Activated CD8-positive, alpha-beta memory T cell treated with anti-CD3 and anti-CD28 coated beads, Interleukin-2, amount 10 ng/mL, durations not matched to agents 7 days and 5 days (primary cell): Measurements from ENCODE around the gene DMXL1. TPM values are rescaled to one million over a fixed set of nuclear protein-coding genes. Genes with fewer than 3 reads are reported as not detected.
"Not testable (repeated sequence)": the region's sequence is repeated elsewhere in the genome, so short reads cannot be mapped to it uniquely, and the experiment has no call there.

Experiments
- ATAC-seq: fragments of 150-1000 bp; cut with Tn5 transposase; one replicate; pipeline ENCODE4 v1.10.0; 2021; ENCODE audit warnings: moderate library complexity
- CTCF ChIA-PET: fragments of 350-600 bp; sonication (Branson Sonifier 250); formaldehyde crosslinking; loops from one replicate; lab custom pipeline; 2021; ENCODE audit warnings: antibody characterized with exemption; lab: Charles Lee
- DNase-seq: peaks from one replicate; pipeline ENCODE4 v3.0.0-alpha.2; 2020
- H3K27ac Mint-ChIP-seq: one replicate; pipeline ENCODE4 v1.8.0; 2021; ENCODE audit warnings: mild to moderate bottlenecking, mixed read lengths
- H3K27me3 Mint-ChIP-seq: one replicate; pipeline ENCODE4 v1.8.0; 2021; ENCODE audit warnings: mixed read lengths
- H3K36me3 Mint-ChIP-seq: one replicate; pipeline ENCODE4 v1.8.0; 2021; ENCODE audit warnings: mild to moderate bottlenecking, mixed read lengths
- H3K4me1 Mint-ChIP-seq: one replicate; pipeline ENCODE4 v1.8.0; 2021; ENCODE audit warnings: mixed read lengths
- H3K4me3 Mint-ChIP-seq: one replicate; pipeline ENCODE4 v1.8.0; 2021; ENCODE audit warnings: mild to moderate bottlenecking, moderate library complexity, mixed read lengths
- H3K9me3 Mint-ChIP-seq: one replicate; pipeline ENCODE4 v1.8.0; 2022; ENCODE audit warnings: low read depth, mixed read lengths
- total RNA-seq, 2 experiments: library from RNA; stranded (reverse); gene quantifications; one replicate each; pipeline ENCODE4 v1.2.3, GENCODE V29; 2021

DMXL1 gene
- total RNA-seq, 2 experiments from 2014 or later, result 30.4 to 35.5 TPM

GRCh38 chr5:119207105-119207504 lies 136.2 kb downstream of the DMXL1 start:
- peaks cover 15% of the 10 kb centered on the region for H3K36me3 Mint-ChIP-seq
- CTCF ChIA-PET, result no interaction called here
- H3K27me3 Mint-ChIP-seq, result no peaks in the 10 kb centered on the region
- ATAC-seq, result no peak
- H3K27ac Mint-ChIP-seq, result no peak overlapping the region
- H3K4me3 Mint-ChIP-seq, result no peak overlapping the region
- DNase-seq, result no peak
- H3K4me1 Mint-ChIP-seq, result no peaks in the 10 kb centered on the region
- peaks cover under 1% of the 10 kb centered on the region for H3K9me3 Mint-ChIP-seq

- peaks cover 5% of the 10 kb centered on the region for H3K36me3 Mint-ChIP-seq
- ATAC-seq, result no peak
- peaks cover 2% of the 10 kb centered on the region for H3K4me1 Mint-ChIP-seq
- no peaks in the 10 kb centered on the region for H3K27me3 Mint-ChIP-seq
- H3K4me3 Mint-ChIP-seq, result no peak overlapping the region
- no peak overlapping the region for H3K27ac Mint-ChIP-seq
- CTCF ChIA-PET, result no interaction called here
- no peak for DNase-seq
- no peaks in the 10 kb centered on the region for H3K9me3 Mint-ChIP-seq
These were observed 141.1 kb downstream of the DMXL1 start for GRCh38 chr5:119212026-119212425.

GRCh38 chr5:119212676-119213075 lies 141.8 kb downstream of the DMXL1 start:
- H3K4me1 Mint-ChIP-seq, result peaks cover 2% of the 10 kb centered on the region
- H3K36me3 Mint-ChIP-seq, result peaks cover 5% of the 10 kb centered on the region
- DNase-seq, result no peak
- H3K4me3 Mint-ChIP-seq, result no peak overlapping the region
- CTCF ChIA-PET, result no interaction called here
- H3K27me3 Mint-ChIP-seq, result no peaks in the 10 kb centered on the region
- no peak overlapping the region for H3K27ac Mint-ChIP-seq
- no peak for ATAC-seq
- no peaks in the 10 kb centered on the region for H3K9me3 Mint-ChIP-seq

GRCh38 chr5:119217183-119217582 lies 146.3 kb downstream of the DMXL1 start:
- H3K9me3 Mint-ChIP-seq, result no peaks in the 10 kb centered on the region
- no peak overlapping the region for H3K4me3 Mint-ChIP-seq
- no peak for DNase-seq
- no peak for ATAC-seq
- CTCF ChIA-PET, result interaction anchor here (1.2 kb wide), 1 partner anchor 229 kb away, joined by 3 read pairs; the partner anchor contains the start of gene DTWD2
- H3K4me1 Mint-ChIP-seq, result peaks cover 2% of the 10 kb centered on the region
- no peaks in the 10 kb centered on the region for H3K27me3 Mint-ChIP-seq
- H3K36me3 Mint-ChIP-seq, result peaks cover 10% of the 10 kb centered on the region
- no peak overlapping the region for H3K27ac Mint-ChIP-seq

DNA sequence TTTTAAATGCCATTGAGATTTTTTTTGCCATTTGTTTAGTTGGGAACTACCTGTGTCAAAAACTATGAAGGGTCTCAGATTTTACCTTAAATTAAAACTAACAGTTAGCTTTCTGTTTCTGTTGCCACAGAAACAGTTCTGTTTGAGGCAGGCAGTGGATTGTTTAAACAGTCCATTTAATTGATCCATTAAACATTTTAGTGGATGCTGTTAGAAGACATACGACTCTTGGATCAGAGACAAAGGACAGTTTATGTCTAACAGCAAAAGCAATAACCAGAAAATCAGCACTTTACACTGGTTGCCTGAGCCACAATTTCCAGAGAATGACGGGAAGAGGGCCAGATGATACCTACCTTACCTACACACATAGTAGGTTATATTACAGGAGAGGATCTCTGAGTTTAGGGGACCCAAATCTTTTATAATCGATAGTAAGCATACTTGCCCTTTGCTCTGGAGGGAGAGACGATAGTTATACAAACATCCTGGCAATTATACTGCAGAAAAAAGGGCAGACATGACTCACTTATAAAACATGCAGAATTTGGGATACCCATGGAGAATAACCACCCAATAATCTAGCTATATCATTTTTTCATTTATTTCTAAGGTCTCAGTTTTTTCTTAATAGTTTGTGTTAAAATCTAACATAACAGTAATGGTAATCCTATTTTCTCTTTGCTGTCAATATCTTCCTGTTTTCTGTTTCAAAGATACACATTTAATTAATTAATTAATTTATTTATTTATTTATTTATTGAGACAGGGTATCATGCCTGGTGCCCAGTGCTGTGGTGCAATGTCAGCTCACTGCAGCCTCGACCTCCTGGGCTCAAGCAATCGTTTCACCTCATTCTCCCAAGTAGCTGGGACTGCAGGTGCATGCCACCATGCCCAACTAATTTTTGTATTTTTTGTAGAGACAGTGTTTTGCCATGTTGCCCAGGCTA lies 148.2 kb downstream of the DMXL1 start:
- H3K27me3 Mint-ChIP-seq, result no peaks in the 10 kb centered on the region

DNA sequence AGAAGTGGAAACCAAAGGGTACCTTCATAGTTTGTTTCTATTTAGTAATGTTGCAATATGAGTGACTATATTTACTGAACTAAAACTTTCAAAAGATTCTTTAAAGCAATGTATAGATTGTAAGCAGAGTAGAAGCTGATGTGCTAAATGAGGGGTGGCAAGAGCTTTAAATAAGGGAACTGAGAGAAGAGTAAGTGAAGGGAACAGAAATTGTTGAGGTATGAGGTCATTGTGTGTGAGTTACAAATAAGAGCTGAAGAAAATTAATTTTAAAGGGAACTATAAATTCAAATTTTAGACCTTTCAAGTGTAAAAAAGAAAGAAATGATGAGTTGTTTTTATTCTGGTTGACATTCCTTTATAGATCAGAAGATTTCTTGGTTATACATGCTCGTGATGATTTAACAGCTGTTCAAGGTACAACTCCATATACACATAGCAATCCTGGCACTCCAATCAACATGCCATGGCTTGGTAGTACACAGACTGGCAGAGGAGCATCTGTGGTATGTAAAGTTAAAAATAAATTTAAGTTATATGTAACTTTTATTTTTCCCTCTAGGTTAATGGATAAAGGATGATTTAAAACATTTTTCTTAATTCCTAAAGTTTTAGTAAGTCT lies 149.8 kb downstream of the DMXL1 start:
- no peaks in the 10 kb centered on the region for H3K27me3 Mint-ChIP-seq
- CTCF ChIA-PET, result interaction anchor here (1.0 to 1.1 kb wide), 2 partner anchors 191 to 200 kb away, joined by 3 read pairs; no protein-coding TSS in a partner anchor
- H3K9me3 Mint-ChIP-seq, result no peaks in the 10 kb centered on the region
- no peak overlapping the region for H3K27ac Mint-ChIP-seq
- H3K36me3 Mint-ChIP-seq, result peaks cover 8% of the 10 kb centered on the region
- no peak overlapping the region for H3K4me3 Mint-ChIP-seq
- DNase-seq (no peak), ATAC-seq (no peak)
- no peaks in the 10 kb centered on the region for H3K4me1 Mint-ChIP-seq

More for the DNA sequence above, 148.2 kb downstream of the DMXL1 start:
- DNase-seq (no peak), ATAC-seq (no peak)
- Mint-ChIP-seq H3K36me3 (peaks cover 10% of the 10 kb centered on the region), H3K27ac (no peak overlapping the region), H3K4me3 (no peak overlapping the region), H3K4me1 (no peaks in the 10 kb centered on the region), H3K9me3 (no peaks in the 10 kb centered on the region)
- CTCF ChIA-PET, result interaction anchor here (1.0 kb wide), 1 partner anchor 10 kb away, joined by 3 read pairs; no protein-coding TSS in a partner anchor

DNA sequence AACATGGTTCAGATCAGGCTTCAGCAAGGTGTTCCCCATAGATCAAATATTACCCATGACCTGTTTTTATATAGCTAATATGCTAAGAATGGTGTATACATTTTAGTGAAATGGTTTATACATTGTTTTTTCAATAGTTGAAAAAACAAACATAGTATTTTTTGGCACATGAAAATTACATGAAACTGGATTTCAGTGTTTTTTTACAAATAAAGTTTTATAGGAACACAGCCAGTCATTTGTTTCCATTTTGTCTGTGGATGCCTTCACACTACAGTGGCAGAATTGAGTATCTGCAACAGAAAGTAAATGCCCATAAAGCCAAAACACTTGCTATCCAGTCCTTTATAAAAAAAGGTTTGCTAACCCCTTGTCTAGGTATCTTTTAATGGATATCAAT lies 150.4 kb downstream of the DMXL1 start:
- ATAC-seq (no peak), DNase-seq (no peak)
- H3K27ac Mint-ChIP-seq, result no peak overlapping the region
- H3K27me3 Mint-ChIP-seq, result no peaks in the 10 kb centered on the region
- no peaks in the 10 kb centered on the region for H3K9me3 Mint-ChIP-seq
- peaks cover 8% of the 10 kb centered on the region for H3K36me3 Mint-ChIP-seq
- no peaks in the 10 kb centered on the region for H3K4me1 Mint-ChIP-seq
- H3K4me3 Mint-ChIP-seq, result no peak overlapping the region
- CTCF ChIA-PET, result interaction anchor here (1.0 to 1.1 kb wide), 2 partner anchors 191 to 201 kb away, joined by 3 read pairs; no protein-coding TSS in a partner anchor

DNA sequence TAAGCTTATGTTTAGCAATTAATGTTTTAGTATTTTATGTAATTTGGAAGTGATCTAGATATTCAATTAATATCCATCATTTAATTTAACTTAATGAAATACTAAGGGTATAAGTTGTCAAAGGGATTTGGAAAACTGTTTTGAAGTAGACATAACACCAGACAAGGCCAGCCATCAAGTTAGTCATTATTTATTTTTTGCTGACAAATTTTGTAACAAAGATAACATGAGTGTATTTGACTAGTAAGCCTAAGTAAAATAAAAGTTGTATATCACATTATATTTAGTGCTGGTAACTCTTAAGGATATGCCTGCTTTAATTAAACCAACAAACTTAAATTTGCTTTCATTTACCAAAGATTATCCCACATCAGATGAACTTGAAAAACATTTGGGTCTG lies 159.1 kb downstream of the DMXL1 start:
- H3K27ac Mint-ChIP-seq, result no peak overlapping the region
- ATAC-seq, result no peak
- peaks cover 2% of the 10 kb centered on the region for H3K4me1 Mint-ChIP-seq
- H3K4me3 Mint-ChIP-seq, result no peak overlapping the region
- no peaks in the 10 kb centered on the region for H3K9me3 Mint-ChIP-seq
- CTCF ChIA-PET, result interaction anchor here (0.7 kb wide), 1 partner anchor 183 kb away, joined by 3 read pairs; no protein-coding TSS in a partner anchor
- H3K27me3 Mint-ChIP-seq, result no peaks in the 10 kb centered on the region
- no peak for DNase-seq
- peaks cover 10% of the 10 kb centered on the region for H3K36me3 Mint-ChIP-seq

DNA sequence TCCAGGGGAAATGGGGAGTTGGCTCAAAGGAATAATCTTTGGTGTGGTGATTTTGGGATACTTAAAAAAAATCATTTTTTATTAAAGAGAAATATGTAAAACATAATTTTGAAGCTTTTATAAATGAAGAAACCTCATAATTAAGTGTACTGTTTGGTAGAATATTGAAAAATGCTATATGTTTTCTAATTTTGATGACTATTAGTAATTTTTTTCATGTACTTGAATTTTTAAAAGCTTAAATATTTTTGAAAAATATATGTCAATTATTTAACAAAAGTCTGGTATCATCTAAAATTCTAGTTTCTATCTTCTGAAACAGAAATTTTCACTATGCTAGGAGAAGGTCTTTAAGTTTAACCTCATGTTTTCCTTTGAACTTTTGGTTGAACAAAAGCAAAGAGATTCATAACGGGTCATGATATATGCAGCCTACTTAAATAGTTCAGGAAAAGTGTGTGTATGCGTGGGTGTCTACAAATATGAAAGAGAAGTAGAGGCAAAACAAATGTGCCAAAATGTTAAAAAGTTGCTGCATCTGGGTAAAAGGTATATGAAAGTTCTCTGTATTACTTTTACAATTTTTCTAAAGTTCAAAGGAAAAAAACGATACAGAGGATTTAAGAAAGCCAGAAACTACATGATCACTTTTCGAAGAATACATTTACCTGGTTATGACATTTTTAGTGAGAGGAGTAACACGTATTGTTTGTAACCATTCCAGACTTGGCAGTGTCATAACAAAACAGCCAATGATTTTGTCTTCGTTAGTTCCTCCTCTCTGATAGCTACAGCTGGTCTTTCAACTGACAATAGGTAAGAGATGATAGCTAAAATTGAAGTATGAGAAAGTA lies 167.6 kb downstream of the DMXL1 start:
- DNase-seq (no peak), ATAC-seq (no peak)
- peaks cover 6% of the 10 kb centered on the region for H3K4me1 Mint-ChIP-seq
- H3K27me3 Mint-ChIP-seq, result no peaks in the 10 kb centered on the region
- H3K9me3 Mint-ChIP-seq, result no peaks in the 10 kb centered on the region
- H3K36me3 Mint-ChIP-seq, result peaks cover 16% of the 10 kb centered on the region
- H3K4me3 Mint-ChIP-seq, result no peak overlapping the region
- no peak overlapping the region for H3K27ac Mint-ChIP-seq
- CTCF ChIA-PET, result interaction anchor here (1.1 to 1.2 kb wide), 2 partner anchors 23 to 174 kb away, joined by 3 to 4 read pairs; no protein-coding TSS in a partner anchor

DNA sequence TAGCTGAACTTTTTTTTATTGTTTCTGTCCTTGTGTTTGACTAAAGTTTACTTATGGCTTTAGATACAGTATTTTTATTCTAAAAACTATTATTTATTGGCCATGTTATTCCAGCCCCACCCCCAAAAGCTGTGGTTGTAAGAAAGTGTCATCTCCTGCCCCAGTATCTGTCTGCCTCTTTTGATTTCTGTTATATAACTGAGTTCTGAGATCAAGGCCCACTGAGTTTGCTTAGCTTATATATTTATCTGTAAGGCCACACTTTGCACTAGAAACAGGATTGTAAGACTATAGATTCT lies 168.2 kb downstream of the DMXL1 start:
- no peaks in the 10 kb centered on the region for H3K27me3 Mint-ChIP-seq
- H3K4me1 Mint-ChIP-seq, result peaks cover 6% of the 10 kb centered on the region
- H3K36me3 Mint-ChIP-seq, result peaks cover 15% of the 10 kb centered on the region
- CTCF ChIA-PET, result no interaction called here
- H3K4me3 Mint-ChIP-seq, result no peak overlapping the region
- ATAC-seq (no peak), DNase-seq (no peak)
- H3K9me3 Mint-ChIP-seq, result no peaks in the 10 kb centered on the region
- no peak overlapping the region for H3K27ac Mint-ChIP-seq

- ATAC-seq, CTCF ChIA-PET, H3K4me1 Mint-ChIP-seq, H3K27ac Mint-ChIP-seq, H3K27me3 Mint-ChIP-seq, DNase-seq, H3K9me3 Mint-ChIP-seq, H3K4me3 Mint-ChIP-seq: not testable (repeated sequence)
- H3K36me3 Mint-ChIP-seq, result peaks cover 13% of the 10 kb centered on the region
These were observed 168.9 kb downstream of the DMXL1 start for GRCh38 chr5:119239826-119240225.

GRCh38 chr5:119243888-119244287 lies 173.0 kb downstream of the DMXL1 start:
- Mint-ChIP-seq H3K4me1 (no peaks in the 10 kb centered on the region), H3K36me3 (peaks cover 15% of the 10 kb centered on the region), H3K9me3 (no peaks in the 10 kb centered on the region), H3K27me3 (no peaks in the 10 kb centered on the region), H3K4me3 (no peak overlapping the region), H3K27ac (no peak overlapping the region)
- DNase-seq (no peak), ATAC-seq (no peak)
- CTCF ChIA-PET, result interaction anchor here (1.0 to 1.5 kb wide), 2 partner anchors 12 to 256 kb away, joined by 3 to 5 read pairs; partner anchors contain the start of gene DTWD2
